Measurements from ENCODE around the gene AZI2. TPM values are rescaled to one million over a fixed set of nuclear protein-coding genes. Genes with fewer than 3 reads are reported as not detected.

AZI2 gene
- total RNA-seq, 1 donor from 2014 or later: 31.2 TPM

DNA sequence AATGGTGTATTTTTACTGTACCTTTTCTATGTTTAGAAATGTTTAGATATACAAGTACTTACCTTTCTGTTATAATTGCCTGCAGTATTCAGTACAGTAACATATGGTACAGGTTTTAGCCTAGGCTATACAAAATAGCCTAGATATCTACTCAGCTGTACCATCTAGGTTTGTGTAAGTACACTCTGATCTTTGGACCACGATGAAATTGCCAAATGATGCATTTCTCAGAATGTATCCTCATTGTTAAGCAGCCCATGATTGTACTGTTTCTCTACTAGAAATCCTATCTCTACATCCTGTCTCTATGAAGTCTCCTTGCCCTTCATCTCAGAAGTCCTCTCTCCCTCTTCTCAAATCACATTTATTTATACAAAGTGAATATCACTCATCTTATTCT, 32.9 kb downstream of the AZI2 start:
- DNase-seq (no peak), ATAC-seq (ENCODE audit: poor library complexity) (no peak)
- intact Hi-C loops (cut with DNase I): no loop called here

- no peak for ATAC-seq (ENCODE audit: poor library complexity)
- intact Hi-C loops (cut with DNase I): no loop called here
- no peak for DNase-seq
These were observed 40.4 kb downstream of the AZI2 start for GRCh38 chr3:28308196-28308595.

DNA sequence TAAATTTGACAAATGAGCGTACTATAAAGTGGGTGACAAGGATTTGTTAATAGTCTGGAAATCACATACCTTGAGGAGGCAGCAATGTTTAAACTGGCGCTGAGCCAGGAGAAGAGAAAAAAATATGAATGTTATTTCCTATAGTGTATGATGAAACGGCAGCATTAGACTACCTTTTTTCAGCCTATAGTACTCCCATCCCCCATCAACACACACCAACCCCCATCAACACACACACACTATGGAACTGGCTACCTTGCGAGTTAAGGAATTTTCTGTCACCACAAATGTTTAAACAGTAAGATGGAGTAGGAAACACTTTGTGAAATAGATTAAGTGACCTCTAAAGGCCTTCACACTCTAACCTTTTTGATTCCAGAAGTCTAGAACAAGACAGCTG, 46.9 kb downstream of the AZI2 start:
- no peak for ATAC-seq (ENCODE audit: poor library complexity)
- intact Hi-C loops (cut with DNase I): no loop called here
- DNase-seq: no peak

GRCh38 chr3:28300345-28300962, 48.2 kb downstream of the AZI2 start:
- intact Hi-C loops (cut with DNase I): no loop called here
- DNase-seq (no peak), ATAC-seq (ENCODE audit: poor library complexity) (no peak)

- ATAC-seq (ENCODE audit: poor library complexity): no peak
- DNase-seq: no peak
- intact Hi-C loops (cut with DNase I): no loop called here
These were observed 48.9 kb downstream of the AZI2 start for GRCh38 chr3:28299705-28300104.

DNA sequence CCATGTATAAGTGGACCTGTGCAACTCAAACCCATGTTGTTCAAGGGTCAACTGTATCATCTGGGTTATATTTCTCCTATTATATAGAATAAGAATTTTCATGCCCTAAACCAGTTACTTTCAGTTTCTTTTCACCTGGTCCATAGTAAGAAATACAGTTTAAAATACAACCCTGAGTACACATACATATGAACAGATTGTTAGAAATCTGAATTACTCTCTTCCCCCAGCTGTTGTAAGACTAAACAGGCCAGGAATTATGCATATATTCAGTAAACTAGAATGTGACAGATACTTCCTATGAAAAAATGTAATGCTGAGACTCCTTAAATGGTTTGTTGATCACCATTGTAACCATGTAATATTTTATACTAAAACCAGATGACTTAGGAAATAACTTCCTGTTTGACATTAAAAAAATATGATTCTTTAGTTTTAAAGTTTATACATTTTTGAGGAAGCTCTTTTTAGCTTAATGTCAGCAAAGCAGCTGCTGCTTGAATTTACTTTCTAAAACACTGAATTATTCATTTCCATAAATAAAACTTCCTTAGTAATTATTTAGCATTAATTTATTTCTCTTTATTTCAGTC, 52.6 kb downstream of the AZI2 start:
- DNase-seq (no peak), ATAC-seq (ENCODE audit: poor library complexity) (no peak)
- intact Hi-C loops (cut with DNase I): no loop called here

- intact Hi-C loops (cut with DNase I): no loop called here
These were observed 53.8 kb downstream of the AZI2 start for GRCh38 chr3:28294667-28295413.

GRCh38 chr3:28292622-28293021, 56.0 kb downstream of the AZI2 start:
- ATAC-seq (ENCODE audit: poor library complexity) (no peak), DNase-seq (no peak)
- intact Hi-C loops (cut with DNase I): no loop called here

More at GRCh38 chr3:28294667-28295413, 53.8 kb downstream of the AZI2 start:
- no peak for DNase-seq
- no peak for ATAC-seq (ENCODE audit: poor library complexity)

DNA sequence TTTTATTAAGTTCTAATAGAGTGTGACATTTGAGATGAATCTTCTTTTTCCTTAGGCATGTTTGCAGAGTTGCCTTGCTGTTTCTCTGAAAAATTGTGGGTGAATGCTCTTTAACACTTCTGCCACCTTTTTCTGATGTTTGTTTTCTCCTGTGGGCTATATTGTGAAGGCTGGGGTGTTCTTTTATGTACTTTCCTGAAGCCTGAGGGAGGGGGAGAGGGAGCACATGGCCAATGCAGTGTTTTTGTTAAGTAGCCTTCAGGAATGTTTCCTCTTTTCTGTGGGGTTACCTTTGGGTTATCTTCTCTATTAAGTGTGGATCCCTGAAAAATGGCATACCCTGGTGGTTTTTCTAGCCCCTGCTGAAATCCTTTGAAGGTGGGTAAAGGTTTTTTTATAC, 57.0 kb downstream of the AZI2 start:
- ATAC-seq (ENCODE audit: poor library complexity) (no peak), DNase-seq (no peak)
- intact Hi-C loops (cut with DNase I): no loop called here

- intact Hi-C loops (cut with DNase I): no loop called here
- ATAC-seq (ENCODE audit: poor library complexity) (no peak), DNase-seq (no peak)
These were observed 57.7 kb downstream of the AZI2 start for GRCh38 chr3:28290863-28291300.

- DNase-seq: no peak
- intact Hi-C loops (cut with DNase I): no loop called here
- ATAC-seq (ENCODE audit: poor library complexity): no peak
These were observed 61.6 kb downstream of the AZI2 start for GRCh38 chr3:28287046-28287445.

- ATAC-seq (ENCODE audit: poor library complexity) (peak; percentile 88), DNase-seq (no peak)
- intact Hi-C loops (cut with DNase I): no loop called here
These were observed 62.0 kb downstream of the AZI2 start for GRCh38 chr3:28286595-28286994.

- intact Hi-C loops (cut with DNase I): no loop called here
- no peak for ATAC-seq (ENCODE audit: poor library complexity)
- DNase-seq: no peak
These were observed 67.8 kb downstream of the AZI2 start for GRCh38 chr3:28280781-28281180.

- ATAC-seq (ENCODE audit: poor library complexity): no peak
- DNase-seq: no peak
- intact Hi-C loops (cut with DNase I): no loop called here
These were observed 68.9 kb downstream of the AZI2 start for GRCh38 chr3:28279770-28280169.

- intact Hi-C loops (cut with DNase I): no loop called here
- DNase-seq: no peak
- no peak for ATAC-seq (ENCODE audit: poor library complexity)
These were observed 69.7 kb downstream of the AZI2 start for GRCh38 chr3:28278918-28279317.

- intact Hi-C loops (cut with DNase I): no loop called here
- ATAC-seq (ENCODE audit: poor library complexity) (no peak), DNase-seq (no peak)
These were observed 74.8 kb downstream of the AZI2 start for GRCh38 chr3:28273837-28274236.

Measured in Right ventricle myocardium superior (tissue), 1 donor.